ENCODE measurements around the gene SREK1. TPM values are rescaled to one million over a fixed set of nuclear protein-coding genes. Genes with fewer than 3 reads are reported as not detected.

SREK1 gene
- total RNA-seq, 4 donors from 2014 or later: 18.7 to 95.0 (median 54.4) TPM

DNA sequence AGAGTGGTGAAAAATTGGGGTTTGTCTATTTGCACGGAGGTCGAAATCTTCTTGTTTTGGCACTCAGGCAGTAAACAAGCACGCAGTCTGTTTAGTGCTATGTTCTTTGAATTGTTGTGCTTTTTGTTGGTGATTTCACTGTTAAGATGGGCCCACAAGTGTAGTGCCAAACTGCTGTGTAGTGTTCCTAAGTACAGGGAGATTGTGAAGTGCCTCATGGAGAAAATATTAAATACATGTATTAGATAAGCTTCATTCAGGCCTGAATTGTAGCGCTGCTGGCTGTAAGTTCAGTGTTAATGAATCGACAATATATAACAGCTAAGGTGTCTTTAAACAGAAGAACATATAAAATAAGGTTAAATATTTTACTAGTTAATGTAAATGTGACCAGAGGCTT is 17.3 kb downstream of the SREK1 start:
- no peak for DNase-seq
- Histone ChIP-seq H3K36me3 (peaks cover 7 to 87% (median 18%) of the 10 kb centered on the region in 3 donors), H3K27ac (no peak overlapping the region), H3K27me3 (no peaks in the 10 kb centered on the region), H3K9me3 (no peaks in the 10 kb centered on the region), H3K4me3 (no peak overlapping the region), H3K4me1 (no peaks in the 10 kb centered on the region)
- intact Hi-C loops (cut with DNase I): no loop called here
- 96 to 98% methylated on average over 5 of the region's 5 CpGs for WGBS, 2 donors
- TF ChIP-seq, protein P1, sequence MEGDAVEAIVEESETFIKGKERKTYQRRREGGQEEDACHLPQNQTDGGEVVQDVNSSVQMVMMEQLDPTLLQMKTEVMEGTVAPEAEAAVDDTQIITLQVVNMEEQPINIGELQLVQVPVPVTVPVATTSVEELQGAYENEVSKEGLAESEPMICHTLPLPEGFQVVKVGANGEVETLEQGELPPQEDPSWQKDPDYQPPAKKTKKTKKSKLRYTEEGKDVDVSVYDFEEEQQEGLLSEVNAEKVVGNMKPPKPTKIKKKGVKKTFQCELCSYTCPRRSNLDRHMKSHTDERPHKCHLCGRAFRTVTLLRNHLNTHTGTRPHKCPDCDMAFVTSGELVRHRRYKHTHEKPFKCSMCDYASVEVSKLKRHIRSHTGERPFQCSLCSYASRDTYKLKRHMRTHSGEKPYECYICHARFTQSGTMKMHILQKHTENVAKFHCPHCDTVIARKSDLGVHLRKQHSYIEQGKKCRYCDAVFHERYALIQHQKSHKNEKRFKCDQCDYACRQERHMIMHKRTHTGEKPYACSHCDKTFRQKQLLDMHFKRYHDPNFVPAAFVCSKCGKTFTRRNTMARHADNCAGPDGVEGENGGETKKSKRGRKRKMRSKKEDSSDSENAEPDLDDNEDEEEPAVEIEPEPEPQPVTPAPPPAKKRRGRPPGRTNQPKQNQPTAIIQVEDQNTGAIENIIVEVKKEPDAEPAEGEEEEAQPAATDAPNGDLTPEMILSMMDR (IDR thresholded peaks at IDR 0.05): no peak
- TF ChIP-seq POLR2A (IDR thresholded peaks at IDR 0.05): no peak

DNA sequence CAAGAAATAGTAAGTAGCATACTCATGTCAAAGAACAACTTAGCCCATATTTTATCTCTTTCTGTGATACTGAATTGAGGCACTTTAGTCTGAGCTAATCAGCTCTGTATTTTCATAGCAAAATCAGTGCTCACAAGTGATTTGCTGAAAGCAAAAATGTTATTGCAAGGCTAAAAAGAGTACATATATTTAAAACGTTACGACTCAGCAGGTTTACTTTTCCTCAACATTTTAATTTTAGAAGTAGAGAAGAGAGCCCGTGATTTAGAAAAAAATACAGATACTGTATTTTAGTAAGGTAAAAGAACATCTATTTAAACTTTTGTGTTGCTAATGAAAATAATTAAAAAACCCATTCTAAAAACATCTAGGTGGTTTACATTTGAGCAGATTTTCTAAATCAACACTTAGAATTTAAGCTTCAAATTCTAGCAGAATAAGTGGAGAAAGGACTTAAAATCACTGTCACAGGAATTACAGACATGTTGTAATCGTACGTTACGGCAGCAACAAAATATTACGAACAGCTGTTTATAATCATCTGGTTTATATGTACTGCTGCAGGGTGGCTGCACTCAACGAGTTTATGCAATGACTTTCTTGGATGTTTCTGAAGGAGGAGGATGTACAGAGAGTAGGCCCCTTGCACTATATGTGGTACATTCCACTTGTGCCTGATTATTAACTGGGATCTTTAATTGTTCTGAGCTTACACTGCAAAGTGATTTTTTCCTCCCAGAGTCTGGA is 20.1 kb downstream of the SREK1 start:
- Histone ChIP-seq H3K4me1 (no peaks in the 10 kb centered on the region), H3K36me3 (peaks cover 7 to 92% (median 18%) of the 10 kb centered on the region in 3 donors), H3K27ac (no peak overlapping the region), H3K27me3 (no peaks in the 10 kb centered on the region), H3K9me3 (no peaks in the 10 kb centered on the region), H3K4me3 (no peak overlapping the region)
- TF ChIP-seq POLR2A (IDR thresholded peaks at IDR 0.05): no peak
- TF ChIP-seq, protein P1 (IDR thresholded peaks at IDR 0.05): no peak
- no peak for DNase-seq
- intact Hi-C loops (cut with DNase I): no loop called here
- WGBS, 2 donors: 72 to 83% methylated on average over 8 of the region's 8 CpGs

DNA sequence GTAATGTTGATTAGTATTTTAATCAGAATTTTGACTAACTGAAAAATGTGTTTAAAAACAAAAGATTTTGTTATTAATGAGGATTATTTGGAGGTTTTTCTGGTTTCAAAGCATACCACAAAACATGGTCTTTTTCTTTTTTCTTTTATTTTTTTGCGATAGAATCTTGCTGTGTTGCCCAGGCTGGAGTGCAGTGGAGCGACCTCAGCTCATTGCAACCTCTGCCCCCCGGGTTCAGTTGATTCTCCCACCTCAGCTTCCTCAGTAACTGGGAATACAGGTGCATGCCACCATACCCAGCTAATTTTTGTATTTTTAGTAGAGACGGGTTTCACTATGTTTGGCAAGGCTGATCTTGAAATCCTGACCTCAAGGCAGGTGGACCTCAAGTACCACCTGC is 24.1 kb downstream of the SREK1 start:
- H3K27me3 ChIP-seq: no peaks in the 10 kb centered on the region
- WGBS, 2 donors: 87 to 96% methylated on average over 4 of the region's 4 CpGs
- H3K4me1 ChIP-seq: no peaks in the 10 kb centered on the region
- TF ChIP-seq POLR2A (IDR thresholded peaks at IDR 0.05): no peak
- TF ChIP-seq, protein P1 (IDR thresholded peaks at IDR 0.05): no peak
- no peak for DNase-seq
- no peaks in the 10 kb centered on the region for H3K9me3 ChIP-seq
- no peak overlapping the region for H3K4me3 ChIP-seq
- intact Hi-C loops (cut with DNase I): no loop called here
- H3K27ac ChIP-seq: no peak overlapping the region
- peaks cover 4 to 90% (median 13%) of the 10 kb centered on the region in 3 donors for H3K36me3 ChIP-seq

DNA sequence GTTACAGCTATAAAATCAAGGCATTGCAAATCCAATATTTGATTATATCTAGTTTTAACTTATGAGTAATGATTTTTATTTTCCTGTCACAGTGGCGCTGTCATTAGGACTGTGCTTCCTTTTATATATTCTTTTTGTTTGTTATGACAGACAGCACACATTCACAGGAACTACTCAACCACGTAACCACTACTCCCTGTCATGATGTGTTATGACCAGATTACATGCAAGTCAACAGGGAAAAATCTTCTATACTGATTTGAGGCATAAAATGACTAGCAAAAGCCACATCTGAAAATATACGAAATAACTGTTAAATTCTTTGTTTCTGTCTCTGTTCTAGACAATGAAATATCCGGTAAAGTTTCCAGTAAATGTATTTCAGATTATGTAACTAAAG is 25.4 kb downstream of the SREK1 start:
- no peaks in the 10 kb centered on the region for H3K27me3 ChIP-seq
- intact Hi-C loops (cut with DNase I): no loop called here
- no peak overlapping the region for H3K27ac ChIP-seq
- TF ChIP-seq POLR2A (IDR thresholded peaks at IDR 0.05): no peak
- TF ChIP-seq, protein P1 (IDR thresholded peaks at IDR 0.05): no peak
- peaks cover 4 to 88% (median 4%) of the 10 kb centered on the region in 3 donors for H3K36me3 ChIP-seq
- H3K4me3 ChIP-seq: no peak overlapping the region
- no peaks in the 10 kb centered on the region for H3K4me1 ChIP-seq
- 70% methylated on average over 4 of the region's 4 CpGs for WGBS, 2 donors
- DNase-seq: no peak
- no peaks in the 10 kb centered on the region for H3K9me3 ChIP-seq

DNA sequence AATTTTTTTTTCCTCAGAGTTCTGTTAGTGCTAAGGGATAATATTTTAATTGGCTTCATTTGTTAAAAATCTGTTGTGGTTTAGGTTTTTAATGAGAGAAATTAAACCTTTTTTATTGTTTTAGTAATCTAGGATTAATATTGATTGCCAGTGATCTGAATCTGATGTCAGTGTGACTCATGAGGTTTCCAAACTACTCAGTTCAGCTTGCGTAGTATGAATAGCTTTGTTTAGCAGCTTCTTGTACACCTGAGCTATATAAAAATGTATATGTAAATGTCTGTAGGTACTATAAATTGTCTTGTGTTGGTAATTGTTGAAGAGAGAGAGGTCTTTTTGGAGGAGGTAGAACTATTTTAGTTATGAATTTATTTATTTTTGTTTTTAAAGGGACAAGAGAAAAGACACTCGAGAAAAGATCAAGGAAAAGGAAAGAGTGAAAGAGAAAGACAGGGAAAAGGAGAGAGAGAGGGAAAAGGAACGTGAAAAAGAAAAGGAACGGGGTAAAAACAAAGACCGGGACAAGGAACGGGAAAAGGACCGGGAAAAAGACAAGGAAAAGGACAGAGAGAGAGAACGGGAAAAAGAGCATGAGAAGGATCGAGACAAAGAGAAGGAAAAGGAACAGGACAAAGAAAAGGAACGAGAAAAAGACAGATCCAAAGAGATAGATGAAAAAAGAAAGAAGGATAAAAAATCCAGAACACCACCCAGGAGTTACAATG is 26.3 kb downstream of the SREK1 start:
- Histone ChIP-seq H3K27me3 (no peaks in the 10 kb centered on the region), H3K4me3 (no peak overlapping the region), H3K9me3 (no peaks in the 10 kb centered on the region), H3K4me1 (no peaks in the 10 kb centered on the region), H3K36me3 (peaks cover 0 to 88% (median 4%) of the 10 kb centered on the region in 3 donors), H3K27ac (no peak overlapping the region)
- intact Hi-C loops (cut with DNase I): loop anchor here (10.0 kb wide), 1 partner anchor 134 kb away; no protein-coding TSS in a partner anchor
- no peak for TF ChIP-seq POLR2A (IDR thresholded peaks at IDR 0.05)
- TF ChIP-seq, protein P1 (IDR thresholded peaks at IDR 0.05): no peak
- no peak for DNase-seq
- WGBS, 2 donors: 83 to 86% methylated on average over 10 of the region's 10 CpGs
